GM12878 (cell line): Measurements from ENCODE around the gene SPESP1. TPM values are rescaled to one million over a fixed set of nuclear protein-coding genes. Genes with fewer than 3 reads are reported as not detected.
"Not testable (repeated sequence)": the region's sequence is repeated elsewhere in the genome, so short reads cannot be mapped to it uniquely, and the experiment has no call there.

Experiments
- ATAC-seq: fragments of 200-7000 bp; cut with Tn5 transposase; 3 replicates; pipeline ENCODE4 v1.9.1; 2020; ENCODE audit warnings: mild to moderate bottlenecking, moderate library complexity
- BruUV-seq: library from RNA; stranded (reverse); fragments of 400-500 nt; replicated peaks from 2 replicates; lab custom pipeline; 2021; lab: Mats Ljungman, UMichigan
- CTCF ChIA-PET: fragments of 300-600 bp; sonication (Branson Sonifier 250); formaldehyde crosslinking; extraction: SDS; loops from one replicate; lab custom pipeline; 2021; ENCODE audit warnings: inconsistent platforms; lab: Yijun Ruan, JAX
- POLR2A ChIA-PET: fragments of 350-600 bp; formaldehyde crosslinking; extraction: SDS; loops from one replicate; lab custom pipeline; 2021; ENCODE audit warnings: inconsistent platforms; lab: Charles Lee
- RAD21 ChIA-PET: fragments of 300-600 bp; sonication (Branson Sonifier 250); formaldehyde crosslinking; loops from one replicate; lab custom pipeline; 2023; ENCODE audit warnings: antibody characterized with exemption; ENCODE audit not compliant: unreplicated experiment; lab: Charles Lee
- SMC1A ChIA-PET: fragments of 300-600 bp; sonication (Branson Sonifier 250); formaldehyde crosslinking; loops from one replicate; lab custom pipeline; 2023; ENCODE audit not compliant: unreplicated experiment, uncharacterized antibody; lab: Charles Lee
- DNase-seq: peaks from one replicate; pipeline ENCODE4 v3.0.0-alpha.2; 2011; ENCODE audit warnings: low read depth, low spot score
- FAIRE-seq: peaks from 3 replicates; lab custom pipeline; 2011; peaks lifted over from hg19 to GRCh38; lab: Jason Lieb, UNC
- H2AFZ ChIP-seq: 2 replicates; pipeline ENCODE4 v1.6.0; 2011; ENCODE audit warnings: low read depth, low read length, control low read depth; ENCODE audit not compliant: control insufficient read depth
- H3K27ac ChIP-seq: 2 replicates; pipeline ENCODE4 v1.5.1; 2011; ENCODE audit warnings: control low read depth; ENCODE audit not compliant: control insufficient read depth, insufficient read depth
- H3K27me3 ChIP-seq, 2 experiments: replicated peaks in 1 of 2; 2 replicates each; pipeline versions ENCODE4 v1.6.0 to v1.6.1; 2011; ENCODE audit warnings: low read length in 1 of 2; ENCODE audit not compliant: control insufficient read depth in 2 of 2, insufficient read depth in 2 of 2
- H3K36me3 ChIP-seq, 2 experiments: 2 replicates each; pipeline ENCODE4 v1.5.1; 2011; ENCODE audit warnings: low read length in 1 of 2; ENCODE audit not compliant: control insufficient read depth in 2 of 2, insufficient read depth in 2 of 2
- H3K4me1 ChIP-seq: 2 replicates; pipeline ENCODE4 v1.6.1; 2011; ENCODE audit warnings: mild to moderate bottlenecking, low read length, moderate library complexity, mixed read lengths; ENCODE audit not compliant: control insufficient read depth, insufficient read depth
- H3K4me2 ChIP-seq: 2 replicates; pipeline ENCODE4 v1.6.0; 2011; ENCODE audit warnings: control low read depth; ENCODE audit not compliant: control insufficient read depth, insufficient read depth
- H3K4me3 ChIP-seq: fragments of 200-600 bp; sonication (generic); 2 replicates; pipeline ENCODE4 v1.5.1; 2016
- H3K79me2 ChIP-seq: 2 replicates; pipeline ENCODE4 v1.6.0; 2011; ENCODE audit warnings: low read length; ENCODE audit not compliant: control insufficient read depth, insufficient read depth
- H3K9ac ChIP-seq: 2 replicates; pipeline ENCODE4 v1.8.0; 2011; ENCODE audit warnings: low read length, control low read depth, mixed read lengths; ENCODE audit not compliant: control insufficient read depth, insufficient read depth
- H3K9me3 ChIP-seq: replicated peaks from 3 replicates; pipeline ENCODE4 v1.5.1; 2011; ENCODE audit warnings: mild to moderate bottlenecking, low read length; ENCODE audit not compliant: control insufficient read depth, insufficient read depth
- H4K20me1 ChIP-seq: 2 replicates; pipeline ENCODE4 v1.6.0; 2011; ENCODE audit not compliant: control insufficient read depth, insufficient read depth
- BCL11A ChIP-seq: IDR thresholded peaks from 2 replicates; pipeline ENCODE4 v1.6.1; 2011; ENCODE audit warnings: low read depth, low read length
- CBFB ChIP-seq: IDR thresholded peaks from 2 replicates; pipeline ENCODE4 v1.6.1; 2016; ENCODE audit warnings: antibody characterized with exemption, low read depth
- KAT2A ChIP-seq: conservative IDR thresholded peaks from 2 replicates; pipeline ENCODE4 v1.6.1; 2011; ENCODE audit warnings: low read depth, low read length; ENCODE audit not compliant: control insufficient read depth
- MAX ChIP-seq: IDR thresholded peaks from 2 replicates; pipeline ENCODE4 v1.6.1; 2012; ENCODE audit warnings: low read depth, low read length, improper control_type of control experiment
- RELB ChIP-seq: fragments of 450-650 bp; IDR thresholded peaks from 2 replicates; pipeline ENCODE4 v1.6.1; 2017; ENCODE audit warnings: low read depth, mild to moderate bottlenecking, moderate library complexity
- STAT3 ChIP-seq: IDR thresholded peaks from 2 replicates; pipeline ENCODE4 v1.6.1; 2011; ENCODE audit warnings: low read depth, low read length, improper control_type of control experiment
- ZSCAN29 ChIP-seq: fragments of 450-650 bp; IDR thresholded peaks from 2 replicates; pipeline ENCODE4 v1.6.1; 2017; ENCODE audit warnings: mild to moderate bottlenecking, moderate library complexity
- WGBS: methylation state at CpG from one replicate; pipeline ENCODE4 v1.1.6; 2016; ENCODE audit warnings: low lambda C conversion rate; ENCODE audit not compliant: insufficient replicate concordance, insufficient coverage; ENCODE audit errors: missing lambda C conversion rate; 5-methylcytosine and 5-hydroxymethylcytosine counted together
- in situ Hi-C: fragments of 300-500 bp; cut with MboI; formaldehyde crosslinking; loops from 9 replicates; pipeline ENCODE4 v1.14.3; 2018; ENCODE audit warnings: mixed read lengths
- intact Hi-C: fragments of 100-400 bp; cut with micrococcal nuclease; formaldehyde crosslinking; loops from one replicate; pipeline ENCODE4 v1.14.2; 2022; ENCODE audit not compliant: unreplicated experiment
- polyA plus RNA-seq, 11 experiments: library from polyadenylated mRNA; depleted of rRNA in 4 of 11; unstranded in 6 of 11; stranded (reverse) in 5 of 11; fragments of >200 nt; fragmentation: Nextera tagmentation in 4 of 11; fragmentation: Illumina TruSeq in 1 of 11; extraction: Ambion mirVana in 4 of 11; extraction: Trizol in 1 of 11; gene quantifications; 1 replicate in 1 of 11; 2 replicates in 10 of 11; pipeline versions ENCODE4 v1.2.1 to v1.2.3, GENCODE V29; 2011 to 2016; ENCODE audit warnings: inconsistent platforms in 2 of 11, missing spikeins in 2 of 11, low read depth in 1 of 11
- total RNA-seq, 4 experiments: library from RNA; depleted of rRNA in 3 of 4; stranded (reverse); fragments of >200 nt in 3 of 4; fragmentation: Illumina TruSeq in 1 of 4; extraction: Trizol in 1 of 4; gene quantifications; 2 replicates each; pipeline versions ENCODE4 v1.2.1 to v1.2.3, GENCODE V29; 2013 to 2021

SPESP1 gene
- total and polyA plus RNA-seq, 10 of the 15 experiments (the other 5 are each of a cell fraction or from before 2014, with no cell fraction given), result not detected

GRCh38 chr15:68972201-68973065 lies 42.1 kb downstream of the SPESP1 start:
- RAD21 ChIA-PET, result no interaction called here
- no peaks in the 10 kb centered on the region for H3K36me3 ChIP-seq
- SMC1A ChIA-PET, result no interaction called here
- no peak overlapping the region for H2AFZ ChIP-seq
- H3K4me3 ChIP-seq, result no peak overlapping the region
- no peaks in the 10 kb centered on the region for H3K4me1 ChIP-seq
- in situ Hi-C loops, result no loop called here
- H3K9ac ChIP-seq, result no peak overlapping the region
- no peaks in the 10 kb centered on the region for H3K9me3 ChIP-seq
- no peak for FAIRE-seq
- H3K79me2 ChIP-seq, result no peaks in the 10 kb centered on the region
- H3K27ac ChIP-seq, result no peak overlapping the region
- no peaks in the 10 kb centered on the region for H4K20me1 ChIP-seq
- intact Hi-C loops, result no loop called here
- TF ChIP-seq MAX (no peak), BCL11A (no peak), CBFB (no peak), ZSCAN29 (no peak), STAT3 (no peak), RELB (no peak), KAT2A (no peak)
- TF ChIP-seq, all 136 proteins: peak for 0
- DNase-seq (no peak), ATAC-seq (no peak)
- ChIA-PET CTCF (no interaction called here), POLR2A (no interaction called here)
- Histone ChIP-seq H3K4me2 (no peak overlapping the region), H3K27me3 (no peaks in the 10 kb centered on the region)
- BruUV-seq, result no TSS peak
- 1% methylated on average over 4 of the region's 4 CpGs for WGBS

GRCh38 chr15:68975651-68976160 lies 45.4 kb downstream of the SPESP1 start:
- FAIRE-seq, RAD21 ChIA-PET, H3K79me2 ChIP-seq, SMC1A ChIA-PET, DNase-seq, H2AFZ ChIP-seq, H3K4me2 ChIP-seq, H3K27me3 ChIP-seq, ATAC-seq, CTCF ChIA-PET, BruUV-seq, H3K9me3 ChIP-seq, H4K20me1 ChIP-seq, H3K4me1 ChIP-seq, in situ Hi-C loops, H3K36me3 ChIP-seq, POLR2A ChIA-PET, H3K9ac ChIP-seq, H3K27ac ChIP-seq, H3K4me3 ChIP-seq, intact Hi-C loops: not testable (repeated sequence)
- WGBS, result 70% methylated on average over 25 of the region's 26 CpGs

- ATAC-seq, H3K4me3 ChIP-seq, H3K27ac ChIP-seq, H4K20me1 ChIP-seq, DNase-seq, H3K4me1 ChIP-seq, RAD21 ChIA-PET, POLR2A ChIA-PET, H3K4me2 ChIP-seq, in situ Hi-C loops, H3K79me2 ChIP-seq, CTCF ChIA-PET, BruUV-seq, SMC1A ChIA-PET, intact Hi-C loops, H3K9ac ChIP-seq, H3K36me3 ChIP-seq, H3K27me3 ChIP-seq, H2AFZ ChIP-seq, FAIRE-seq, H3K9me3 ChIP-seq: not testable (repeated sequence)
- WGBS, result 41% methylated on average over 10 of the region's 10 CpGs
Observed at GRCh38 chr15:68977426-68977825, 47.1 kb downstream of the SPESP1 start.
